Anterior cingulate cortex (tissue), 58 donors: ENCODE measurements around the gene CDH13.
A peak's percentile ranks its signal among the peaks of the same experiment; 100 is the strongest.

Source experiments
- DNase-seq, 58 donors: peaks; one replicate each; lab custom pipeline; 2025; lab: John Stamatoyannopoulos, UW

CDH13 gene

DNA sequence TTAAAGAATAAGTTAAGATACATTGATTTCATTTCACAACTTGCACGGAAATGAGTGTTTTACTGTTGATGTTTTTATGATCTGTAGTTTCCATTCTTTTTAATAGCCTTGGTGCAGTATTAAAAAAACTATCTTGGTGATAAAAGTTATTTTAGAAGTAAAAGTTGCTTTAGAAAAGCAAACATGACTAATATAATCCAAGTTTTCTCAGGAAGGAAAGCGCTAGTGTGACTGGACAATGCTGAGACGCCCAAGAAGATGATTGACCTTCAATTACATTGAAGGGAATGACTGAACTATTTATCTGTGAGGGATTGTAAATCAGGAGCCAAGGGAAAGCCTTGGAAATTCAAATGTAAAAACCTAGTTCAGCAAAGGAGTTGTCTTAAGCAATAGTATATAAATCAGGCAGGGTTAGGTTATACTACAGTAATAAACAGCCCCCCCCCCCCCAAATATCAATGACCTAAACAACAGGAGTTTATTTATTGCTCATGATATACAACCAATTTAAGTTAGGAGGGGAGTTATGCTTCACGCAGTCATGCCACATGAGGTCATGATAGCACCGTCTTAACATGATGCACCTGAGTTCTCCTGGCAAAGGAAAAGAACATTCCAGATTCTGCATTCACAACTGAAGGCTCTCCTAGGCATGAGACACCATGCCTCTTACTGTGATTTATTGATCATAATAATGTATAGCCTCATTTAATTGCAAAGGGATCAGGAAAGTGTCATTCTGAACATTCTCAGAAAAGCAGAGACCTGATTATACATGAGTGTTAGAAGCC is 443.8 kb downstream of the CDH13 start:
- no peak for DNase-seq

DNA sequence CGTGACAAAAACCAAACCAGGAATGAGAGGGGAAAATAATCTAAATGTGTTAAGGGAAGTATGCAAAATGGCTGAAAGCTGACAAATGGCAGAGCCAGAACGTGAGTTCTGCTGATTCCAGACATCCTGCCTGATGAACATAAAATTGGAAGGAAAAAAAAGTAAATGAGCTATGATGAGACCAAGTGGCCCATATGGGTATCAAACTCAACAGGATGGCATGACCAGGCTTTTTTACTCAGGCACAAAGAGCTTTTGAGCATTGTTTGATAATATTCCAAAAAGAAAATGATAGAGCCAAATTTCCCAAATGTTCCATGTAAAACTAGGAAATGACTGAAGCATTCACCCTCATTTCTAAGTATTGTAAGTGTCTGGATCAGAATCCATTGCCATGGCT is 449.2 kb downstream of the CDH13 start:
- DNase-seq = no peak

DNA sequence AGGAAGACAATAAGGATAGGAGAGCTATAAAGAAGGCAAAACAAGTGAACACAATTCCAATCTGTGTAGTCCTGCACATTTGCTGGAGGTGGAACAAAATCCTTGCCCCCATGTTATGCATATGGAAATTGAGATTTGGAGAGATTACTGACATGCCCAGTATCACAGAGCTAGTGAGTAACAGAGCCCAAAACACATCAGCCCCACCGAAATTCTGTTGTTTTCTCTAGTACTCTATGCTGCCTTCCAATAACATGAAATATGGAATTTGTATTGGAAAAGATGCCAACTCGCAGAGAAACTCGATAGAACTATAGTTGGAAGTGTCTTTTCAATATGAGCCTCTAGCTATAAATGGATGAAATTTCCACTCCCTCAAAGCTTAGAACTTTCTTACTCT is 456.6 kb downstream of the CDH13 start:
- no peak for DNase-seq

DNA sequence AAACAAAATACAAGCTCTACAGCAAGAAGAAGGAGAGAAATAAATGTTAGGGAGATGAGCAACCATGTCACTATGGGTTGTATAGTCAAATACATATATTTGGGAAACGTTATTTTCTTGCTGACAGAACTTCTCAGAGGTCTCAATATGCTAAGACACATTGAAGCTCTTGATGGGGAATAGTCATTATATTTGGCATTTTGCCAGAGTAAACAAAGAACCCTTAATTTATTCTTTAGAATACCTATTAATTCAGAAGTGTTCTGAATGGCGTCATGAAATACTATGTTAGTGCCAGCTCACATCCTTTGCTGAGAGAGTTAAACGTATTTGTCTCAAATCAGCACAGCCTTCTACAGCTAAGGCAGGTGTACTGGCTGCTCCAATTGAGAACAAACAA is 458.9 kb downstream of the CDH13 start:
- no peak for DNase-seq

DNA sequence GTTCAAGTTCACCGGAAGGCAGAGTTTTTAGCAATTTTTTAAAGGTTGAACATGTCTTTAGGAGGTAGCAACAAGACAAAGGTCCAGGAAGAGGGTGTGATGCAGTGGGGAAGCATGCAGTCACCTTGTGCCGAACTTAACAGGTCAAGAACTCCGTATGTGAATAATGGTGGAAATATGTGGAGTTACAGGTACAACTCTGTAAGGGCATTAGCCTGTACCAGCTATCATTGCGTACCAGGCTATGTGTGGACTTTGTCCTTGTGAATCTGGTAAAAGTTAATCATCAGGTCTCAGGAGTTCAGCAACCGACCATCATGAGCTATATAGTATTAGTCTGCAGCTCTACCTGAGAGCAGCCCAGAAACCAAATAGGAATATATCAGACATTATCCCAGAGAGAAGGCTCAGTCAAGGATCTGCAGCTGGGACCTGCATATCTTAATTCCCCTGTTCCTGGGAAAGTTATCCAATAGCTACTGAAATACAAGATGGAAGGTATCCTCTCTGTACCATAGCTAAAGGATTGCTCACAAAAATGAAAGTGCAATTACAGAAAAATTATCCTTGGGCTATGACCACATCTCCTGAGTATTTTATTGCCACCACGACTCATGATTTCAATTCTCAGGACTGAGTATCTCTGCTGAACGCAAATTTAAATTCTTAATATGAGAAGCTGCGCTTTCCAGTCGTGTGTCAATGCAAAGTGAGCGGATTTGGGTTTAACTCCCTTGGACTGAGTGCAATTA is 469.3 kb downstream of the CDH13 start:
- no peak for DNase-seq

DNA sequence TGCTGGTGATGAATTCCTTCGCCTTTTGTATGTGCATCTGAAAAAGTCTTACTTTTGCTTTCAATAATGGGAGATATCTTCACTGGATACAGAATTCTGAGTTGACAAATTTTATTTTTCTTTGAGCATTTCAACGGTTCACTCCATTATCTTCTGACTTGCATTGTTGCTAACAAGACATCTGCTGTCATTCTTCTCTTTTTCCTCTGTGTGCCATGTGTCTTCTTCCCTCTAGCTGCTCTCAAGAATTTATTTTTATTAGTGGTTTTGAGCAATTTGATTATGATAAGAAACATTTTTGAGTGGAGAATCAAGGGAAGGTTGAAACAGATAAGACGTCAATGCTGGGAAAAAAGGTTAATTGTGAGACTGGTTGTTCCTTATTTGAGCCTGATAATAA is 471.8 kb downstream of the CDH13 start:
- DNase-seq = no peak

DNA sequence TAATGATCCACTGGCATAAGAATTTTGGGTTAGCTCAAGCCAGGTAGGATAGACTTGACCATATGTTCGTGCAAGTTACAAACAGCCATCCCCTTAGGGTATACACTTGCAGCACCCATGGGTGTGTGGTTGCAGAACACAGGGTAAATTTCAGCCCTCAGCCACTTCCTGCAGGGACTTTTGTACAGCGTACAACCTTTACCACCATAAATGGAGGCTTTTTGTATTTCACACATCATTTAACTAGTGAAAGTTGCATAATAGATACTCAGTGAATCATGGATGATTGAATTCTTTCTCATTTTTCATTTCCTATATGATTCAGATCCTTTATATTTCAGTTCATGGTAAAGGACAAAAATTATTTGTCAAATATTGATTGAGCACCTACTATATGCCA is 473.9 kb downstream of the CDH13 start:
- DNase-seq = no peak

DNA sequence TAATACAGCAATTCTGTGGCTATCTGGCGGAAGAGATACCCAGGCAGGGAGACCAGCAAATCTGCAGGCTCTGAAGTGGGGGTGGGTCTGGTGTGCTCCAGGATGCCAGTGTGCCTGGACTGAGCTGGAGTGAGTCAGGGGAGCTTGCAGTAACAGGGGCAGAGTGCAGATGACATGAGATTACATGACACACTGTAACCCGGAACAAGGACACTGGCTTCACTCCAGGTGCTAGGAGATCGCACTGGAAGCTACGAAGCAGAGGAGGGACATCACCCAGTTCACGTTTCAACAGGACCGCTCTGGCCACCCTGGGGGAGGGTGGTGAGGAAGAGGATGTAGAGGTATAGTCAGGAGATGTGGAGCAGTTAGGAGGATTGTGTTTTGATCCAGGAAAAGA is 475.6 kb downstream of the CDH13 start:
- DNase-seq = no peak

DNA sequence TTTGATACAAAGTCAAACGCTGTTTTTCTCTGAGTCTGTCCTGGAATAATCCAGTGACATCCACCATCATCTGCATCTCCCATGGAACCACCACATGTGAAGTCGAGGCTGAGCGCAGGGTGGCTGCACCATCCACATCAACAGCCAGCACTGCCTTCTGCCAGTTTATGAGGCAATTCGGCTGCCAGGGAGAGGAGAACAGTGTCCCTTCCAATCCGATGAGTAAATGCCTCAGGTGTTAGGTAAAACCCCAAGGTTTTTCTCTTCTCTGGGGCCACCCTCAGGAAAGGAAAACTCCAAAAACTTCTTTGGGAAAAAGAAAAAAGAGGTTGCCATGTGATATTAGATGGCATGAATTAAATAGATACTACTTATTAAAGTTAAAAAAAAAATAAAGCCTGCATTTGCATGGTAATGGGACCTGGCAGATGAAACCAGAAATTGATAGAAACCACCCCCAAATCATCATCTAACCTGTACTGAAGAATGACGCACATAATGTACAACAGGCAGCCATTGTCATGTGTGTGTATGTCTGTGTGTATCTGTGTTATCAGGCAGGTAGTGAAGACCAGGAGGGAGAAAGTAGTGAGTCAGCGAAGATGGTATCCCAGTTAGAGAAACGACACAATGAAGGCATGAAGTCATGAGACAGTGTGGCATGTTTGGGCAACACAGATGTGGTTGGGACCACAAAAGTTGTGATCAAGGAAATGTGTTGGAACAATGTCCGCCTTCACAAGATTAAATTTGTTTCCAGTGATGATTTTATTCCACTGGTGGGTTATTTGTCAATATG is 478.7 kb downstream of the CDH13 start:
- DNase-seq = no peak

DNA sequence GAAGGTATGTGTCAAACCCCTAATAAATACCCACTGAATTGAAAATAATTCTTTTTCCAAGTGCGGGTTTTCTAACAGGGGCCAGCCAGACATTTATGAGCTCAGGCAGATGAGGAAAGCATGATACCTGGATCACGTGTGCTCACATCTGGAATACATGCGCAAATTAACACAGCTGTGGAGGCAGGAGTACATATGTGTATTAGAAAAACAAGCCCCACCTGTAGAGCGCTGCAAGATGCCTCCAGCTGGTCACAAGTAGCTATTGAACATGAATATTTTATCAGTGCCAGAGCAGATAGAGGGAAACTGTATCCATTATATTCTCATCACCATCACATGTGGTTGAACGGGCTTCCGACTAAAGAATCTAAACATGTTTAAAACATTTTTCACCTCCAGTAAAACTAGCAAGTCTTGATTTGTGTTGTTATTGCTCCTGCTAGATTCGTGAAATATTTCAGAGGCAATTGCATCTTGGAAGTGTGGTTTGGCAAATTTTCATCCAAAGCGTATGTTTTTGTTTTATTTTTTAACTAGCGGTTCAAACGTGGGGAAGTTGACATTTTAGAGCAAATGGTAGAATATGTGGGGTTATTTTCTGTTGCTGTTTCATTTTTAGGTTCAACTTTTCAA is 482.8 kb downstream of the CDH13 start:
- no peak for DNase-seq

DNA sequence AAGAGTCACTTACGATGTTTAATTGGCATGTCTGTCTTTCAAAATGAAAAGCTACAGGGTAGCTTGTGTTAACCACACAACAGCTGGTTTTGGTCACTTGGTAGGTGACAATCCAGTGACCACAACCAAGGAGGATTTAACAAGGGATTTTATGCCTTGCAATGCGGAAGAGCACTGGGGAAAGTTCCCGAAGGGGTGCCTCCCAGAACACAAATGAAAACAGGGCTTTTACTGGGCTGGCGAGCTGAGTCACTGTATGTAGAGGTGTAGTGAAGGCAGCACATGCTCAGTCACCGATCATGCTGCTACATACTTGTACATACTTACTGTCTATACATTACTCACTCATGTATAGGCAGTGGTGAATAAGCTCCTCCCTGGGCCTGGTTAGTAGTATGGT is 483.5 kb downstream of the CDH13 start:
- no peak for DNase-seq

DNA sequence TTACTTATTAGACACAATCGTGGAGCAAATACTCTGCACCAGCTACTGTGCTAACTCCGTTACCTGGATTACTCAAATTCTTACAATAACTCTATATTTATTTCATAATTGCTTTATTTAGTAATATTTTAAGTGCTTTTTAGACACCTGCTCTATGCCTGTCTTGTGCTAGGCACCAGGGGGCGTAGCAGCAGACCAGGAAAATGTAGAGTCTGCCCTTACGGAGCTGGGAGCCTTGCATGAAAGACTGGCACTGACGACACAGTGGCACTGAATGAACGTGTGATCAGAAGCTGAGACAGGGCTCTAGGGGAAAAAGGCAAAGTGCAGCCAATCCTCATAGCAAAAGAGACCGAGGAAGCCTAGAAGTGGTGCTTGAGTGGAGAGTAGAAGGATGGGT is 486.5 kb downstream of the CDH13 start:
- DNase-seq = peak in 33 of 58 donors; percentile 8 to 61 (median 21)

DNA sequence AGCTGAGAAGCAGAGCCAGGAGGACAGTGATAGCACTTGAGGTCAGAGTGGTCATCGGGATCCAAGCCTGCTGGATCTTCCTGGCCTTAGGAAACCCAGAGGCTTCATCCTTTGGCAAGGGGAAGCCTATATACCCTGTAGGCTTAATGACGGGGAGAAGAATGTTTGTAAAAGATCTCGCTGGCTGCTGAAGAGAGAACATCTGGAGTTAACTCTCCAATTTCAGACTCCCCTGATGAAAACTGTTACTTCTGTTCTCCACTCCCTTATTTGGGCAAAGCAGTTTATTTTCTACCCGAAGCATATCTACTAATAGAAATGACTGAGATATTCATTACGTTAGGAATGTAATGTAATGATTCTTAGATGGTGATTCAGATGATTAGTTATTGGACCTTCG is 487.0 kb downstream of the CDH13 start:
- DNase-seq = no peak

DNA sequence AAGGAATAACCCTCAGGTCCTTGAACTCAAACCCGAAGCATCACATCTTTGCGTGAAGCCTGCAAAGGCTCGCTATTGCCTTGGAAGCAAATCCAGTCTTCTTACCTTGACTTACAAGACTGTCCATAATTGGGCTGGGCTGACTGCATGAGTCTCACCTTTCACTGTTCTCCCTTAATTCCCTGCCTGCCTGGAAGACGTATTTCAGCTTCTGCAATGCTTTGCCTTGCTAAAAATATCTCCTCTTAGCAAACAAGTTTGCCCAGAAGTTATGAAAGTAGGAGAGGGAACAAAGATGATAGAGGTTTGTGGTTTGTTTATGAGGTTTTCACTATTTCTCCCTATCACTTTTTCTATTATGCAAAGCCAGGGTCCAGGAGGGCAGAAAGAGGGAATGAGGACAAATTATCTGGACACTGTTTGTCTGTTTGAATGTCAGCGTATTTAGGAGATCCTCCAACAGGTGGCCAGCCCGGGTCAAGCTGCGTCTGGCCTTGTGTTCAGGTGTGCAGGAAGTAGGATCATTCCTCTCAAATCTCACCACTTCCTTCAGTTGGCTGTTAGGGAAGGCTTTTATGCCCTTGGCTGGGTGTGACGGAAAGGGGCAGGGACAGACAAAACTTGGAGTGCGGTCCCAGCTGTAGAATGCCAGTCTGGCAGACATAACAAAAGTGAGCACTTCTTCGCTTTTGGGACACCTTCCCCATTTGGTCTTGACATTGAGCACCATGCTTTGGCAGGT is 488.9 kb downstream of the CDH13 start:
- DNase-seq = no peak

DNA sequence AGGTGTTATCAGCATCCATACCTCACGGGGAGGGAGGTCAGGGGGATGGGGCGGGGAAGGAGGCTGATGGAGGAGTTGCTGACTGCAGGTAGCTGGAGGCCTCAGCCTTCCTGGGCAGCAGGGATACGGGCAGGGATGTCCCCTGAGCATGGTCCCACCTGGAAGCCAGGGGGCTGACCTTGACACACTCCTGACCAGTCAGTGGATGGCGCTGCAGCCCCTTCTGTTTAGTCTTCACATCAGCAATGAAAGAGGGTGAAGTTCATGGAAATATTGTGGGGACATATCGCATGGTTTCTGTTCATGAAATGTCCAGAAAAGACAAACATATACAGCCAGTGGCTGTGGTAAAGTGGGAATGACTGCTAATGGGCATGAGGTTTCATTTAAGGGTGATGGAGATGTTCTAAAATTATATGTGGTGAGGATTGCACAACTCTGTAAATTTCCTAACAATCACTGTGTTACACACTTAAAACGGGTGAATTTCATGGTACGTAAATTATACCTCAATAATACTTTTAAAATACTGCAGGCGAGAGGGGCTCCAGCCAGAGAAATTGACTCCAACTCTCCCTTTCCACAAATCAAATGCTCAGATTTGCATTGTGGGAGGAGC is 489.6 kb downstream of the CDH13 start:
- DNase-seq = no peak

DNA sequence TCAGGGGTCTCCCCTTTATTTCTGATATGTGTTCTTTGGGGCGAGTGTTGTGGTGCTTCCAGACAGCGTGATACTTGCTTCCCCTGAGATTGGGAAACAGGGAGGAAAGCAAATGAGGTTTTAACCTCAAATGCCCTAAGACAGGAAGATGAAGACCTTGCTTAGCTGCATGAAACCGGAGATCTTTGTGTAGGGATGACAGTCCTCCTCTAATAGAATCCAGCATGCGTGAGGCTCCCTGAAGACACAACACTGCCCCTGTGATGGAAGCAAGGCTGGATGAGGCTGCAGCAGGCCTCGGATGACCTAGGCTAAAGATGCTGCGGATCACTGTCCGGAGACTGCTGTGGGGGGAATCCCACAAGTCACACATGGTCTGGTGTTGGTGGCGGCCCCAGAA is 491.0 kb downstream of the CDH13 start:
- DNase-seq = no peak

DNA sequence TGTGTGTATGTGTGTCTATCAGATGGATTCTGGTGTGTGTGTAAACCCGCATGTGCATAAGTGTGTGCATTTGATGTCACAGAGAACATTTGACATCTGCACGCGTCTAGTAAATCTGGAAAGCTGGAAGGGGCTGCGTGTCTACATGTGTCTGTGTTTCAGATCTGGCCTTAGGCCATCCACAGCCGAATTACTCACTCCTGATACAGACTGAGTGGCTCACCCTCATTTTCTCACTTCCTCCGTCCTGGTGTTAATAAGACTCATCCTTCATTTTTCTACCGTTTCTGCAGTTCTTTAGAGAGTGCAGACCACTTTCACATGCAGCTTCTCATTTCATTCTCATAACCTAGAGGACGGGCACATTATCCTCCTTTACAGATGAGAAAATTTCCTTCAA is 491.6 kb downstream of the CDH13 start:
- DNase-seq = peak in 3 of 58 donors; percentile 3 to 12 (median 7)

DNA sequence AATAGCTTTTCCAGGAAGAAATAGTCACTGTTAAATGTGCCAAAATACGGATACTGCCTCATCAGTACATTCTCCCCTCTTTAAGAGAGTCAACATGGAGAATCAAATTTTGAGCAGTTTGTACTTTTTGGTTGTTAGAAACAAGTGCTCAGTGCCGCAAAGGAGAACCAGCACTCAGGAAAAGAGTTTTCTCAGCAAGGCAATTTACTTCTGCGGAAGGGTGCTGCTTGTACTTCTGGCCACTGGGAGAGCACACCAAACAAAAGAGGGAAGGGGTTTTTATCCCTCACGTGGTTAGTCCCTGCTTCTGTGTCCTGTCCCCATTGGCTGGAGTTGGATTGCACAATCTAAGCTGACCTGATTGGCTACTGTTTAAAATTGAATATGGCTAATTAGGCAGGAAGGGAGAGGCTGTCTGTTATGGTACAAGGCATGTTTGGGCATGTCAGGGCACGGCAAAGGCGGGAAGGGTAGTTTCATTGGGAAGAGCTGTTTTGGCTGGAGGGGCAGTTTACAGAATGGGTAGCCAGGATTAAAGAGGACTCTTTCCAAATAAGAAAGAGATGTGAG is 499.3 kb downstream of the CDH13 start:
- no peak for DNase-seq

DNA sequence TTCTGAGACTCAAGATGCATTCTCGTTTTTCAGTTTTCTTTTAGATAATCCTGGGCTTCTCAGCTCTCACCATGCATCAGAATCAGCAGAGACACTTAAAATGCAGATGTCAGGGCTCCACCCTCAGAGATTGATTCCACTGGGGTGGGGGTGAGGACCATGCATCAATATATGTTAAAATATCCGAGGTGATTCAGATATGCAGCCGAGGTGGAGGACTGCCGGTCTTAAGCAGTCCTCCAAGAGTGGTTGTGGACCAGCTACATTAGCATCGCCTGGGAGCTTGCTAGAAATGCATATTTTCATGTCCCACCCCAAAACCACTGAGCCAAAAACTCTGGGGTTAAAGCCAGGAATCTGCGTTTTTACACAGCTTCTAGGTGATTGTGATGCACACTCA is 501.3 kb downstream of the CDH13 start:
- DNase-seq = no peak
